ENCODE measurements around the gene PCF11.

PCF11 gene

GRCh38 chr11:83140691-83141455 is 16.1 kb upstream of the PCF11 start:
- peak; percentile 55 for DNase-seq (ENCODE audit: low read depth)
- no peak for TF ChIP-seq MAX (IDR thresholded peaks at IDR 0.05; ENCODE audit: low read depth, low read length)
- TF ChIP-seq POLR2A (IDR thresholded peaks at IDR 0.05; ENCODE audit: extremely low read depth, insufficient read length), result no peak
- TF ChIP-seq CTCF (IDR thresholded peaks at IDR 0.05; ENCODE audit: low read depth, low read length), result no peak
- H3K4me3 ChIP-seq (ENCODE audit: low read depth, low read length), result no peak overlapping the region

- TF ChIP-seq POLR2A (IDR thresholded peaks at IDR 0.05; ENCODE audit: extremely low read depth, insufficient read length), result no peak
- no peak for TF ChIP-seq MAX (IDR thresholded peaks at IDR 0.05; ENCODE audit: low read depth, low read length)
- no peak for TF ChIP-seq MYC (IDR thresholded peaks at IDR 0.05; ENCODE audit: low read depth, low read length)
- no peak for TF ChIP-seq CTCF (IDR thresholded peaks at IDR 0.05; ENCODE audit: low read depth, low read length)
- DNase-seq (ENCODE audit: low read depth), result no peak
- H3K4me3 ChIP-seq (ENCODE audit: low read depth, low read length), result no peak overlapping the region
These were observed 9.0 kb upstream of the PCF11 start for GRCh38 chr11:83147895-83148294.

GRCh38 chr11:83150450-83150849 is 6.5 kb upstream of the PCF11 start:
- DNase-seq (ENCODE audit: low read depth), result no peak
- no peak overlapping the region for H3K4me3 ChIP-seq (ENCODE audit: low read depth, low read length)
- TF ChIP-seq MYC (IDR thresholded peaks at IDR 0.05; ENCODE audit: low read depth, low read length) (no peak), CTCF (IDR thresholded peaks at IDR 0.05; ENCODE audit: low read depth, low read length) (no peak), POLR2A (IDR thresholded peaks at IDR 0.05; ENCODE audit: extremely low read depth, insufficient read length) (no peak), MAX (IDR thresholded peaks at IDR 0.05; ENCODE audit: low read depth, low read length) (no peak)

GRCh38 chr11:83151274-83151977 is 5.5 kb upstream of the PCF11 start:
- H3K4me3 ChIP-seq (ENCODE audit: low read depth, low read length), result no peak overlapping the region
- no peak for DNase-seq (ENCODE audit: low read depth)
- no peak for TF ChIP-seq POLR2A (IDR thresholded peaks at IDR 0.05; ENCODE audit: extremely low read depth, insufficient read length)
- TF ChIP-seq MAX (IDR thresholded peaks at IDR 0.05; ENCODE audit: low read depth, low read length), result no peak
- no peak for TF ChIP-seq MYC (IDR thresholded peaks at IDR 0.05; ENCODE audit: low read depth, low read length)
- no peak for TF ChIP-seq CTCF (IDR thresholded peaks at IDR 0.05; ENCODE audit: low read depth, low read length)

- no peak overlapping the region for H3K4me3 ChIP-seq (ENCODE audit: low read depth, low read length)
- TF ChIP-seq MYC (IDR thresholded peaks at IDR 0.05; ENCODE audit: low read depth, low read length) (no peak), CTCF (IDR thresholded peaks at IDR 0.05; ENCODE audit: low read depth, low read length) (no peak), POLR2A (IDR thresholded peaks at IDR 0.05; ENCODE audit: extremely low read depth, insufficient read length) (no peak), MAX (IDR thresholded peaks at IDR 0.05; ENCODE audit: low read depth, low read length) (no peak)
- DNase-seq (ENCODE audit: low read depth), result no peak
These were observed 4.7 kb upstream of the PCF11 start for GRCh38 chr11:83152264-83152663.
